Fibroblast of pulmonary artery (primary cell): ENCODE data around the gene PPP2R5A.
"Not testable (repeated sequence)": the region's sequence is repeated elsewhere in the genome, so short reads cannot be mapped to it uniquely, and the experiment has no call there.

ENCODE experiments used
- DNase-seq: peaks from one replicate; pipeline ENCODE4 v3.0.0-alpha.2; 2010; ENCODE audit warnings: low read depth
- H3K4me3 ChIP-seq: replicated peaks from 2 replicates; pipeline ENCODE4 v1.5.1; 2011; ENCODE audit warnings: low read depth, mild to moderate bottlenecking, control low read depth, low read length, moderate library complexity
- CTCF ChIP-seq: IDR thresholded peaks from 2 replicates; pipeline ENCODE4 v1.5.1; 2011; ENCODE audit warnings: mild to moderate bottlenecking, control low read depth, low read length, inconsistent platforms; ENCODE audit errors: missing control alignments

Gene PPP2R5A

GRCh38 chr1:212310383-212310782, 25.2 kb downstream of the PPP2R5A start:
- DNase-seq = no peak
- H3K4me3 ChIP-seq = no peak overlapping the region
- TF ChIP-seq CTCF = no peak

GRCh38 chr1:212311836-212312497, 26.8 kb downstream of the PPP2R5A start:
- DNase-seq = no peak
- no peak overlapping the region for H3K4me3 ChIP-seq
- no peak for TF ChIP-seq CTCF

GRCh38 chr1:212313616-212314015, 28.4 kb downstream of the PPP2R5A start:
- no peak overlapping the region for H3K4me3 ChIP-seq
- DNase-seq = no peak

GRCh38 chr1:212315184-212315583, 30.0 kb downstream of the PPP2R5A start:
- no peak overlapping the region for H3K4me3 ChIP-seq
- no peak for TF ChIP-seq CTCF
- DNase-seq = no peak

More at GRCh38 chr1:212313616-212314015, 28.4 kb downstream of the PPP2R5A start:
- TF ChIP-seq CTCF = no peak

GRCh38 chr1:212315907-212316306, 30.7 kb downstream of the PPP2R5A start:
- TF ChIP-seq CTCF = peak; percentile 23
- DNase-seq = peak; percentile 46

GRCh38 chr1:212317916-212318315, 32.7 kb downstream of the PPP2R5A start:
- DNase-seq = no peak
- no peak overlapping the region for H3K4me3 ChIP-seq
- no peak for TF ChIP-seq CTCF

More at GRCh38 chr1:212315907-212316306, 30.7 kb downstream of the PPP2R5A start:
- no peak overlapping the region for H3K4me3 ChIP-seq

- not testable (repeated sequence) for H3K4me3 ChIP-seq, DNase-seq
These were observed 35.8 kb downstream of the PPP2R5A start for GRCh38 chr1:212321031-212321430.
